ENCODE results near the gene SEC23B. TPM values are rescaled to one million over a fixed set of nuclear protein-coding genes. Genes with fewer than 3 reads are reported as not detected.

SEC23B gene
- total and polyA plus RNA-seq, 2 of the 13 experiments (the other 11 are each of a cell fraction or from before 2014, with no cell fraction given) = 114 to 120 TPM

- TF ChIP-seq JUNB (CRISPR knock-in tag; IDR thresholded peaks at IDR 0.05; ENCODE audit: borderline replicate concordance) (no peak), FOXA1 (IDR thresholded peaks at IDR 0.05) (no peak), FOXA1 (CRISPR knock-in tag; IDR thresholded peaks at IDR 0.05) (0 out of 2 replicates have a peak, but pooled peaks have one; percentile 18), HES4 (CRISPR knock-in tag; IDR thresholded peaks at IDR 0.05; ENCODE audit: borderline replicate concordance) (no peak), ZNF225 (CRISPR knock-in tag; IDR thresholded peaks at IDR 0.05) (no peak), KLF12 (CRISPR knock-in tag; IDR thresholded peaks at IDR 0.05; ENCODE audit: borderline replicate concordance) (peak; percentile 88), ZSCAN22 (CRISPR knock-in tag; IDR thresholded peaks at IDR 0.05) (no peak), NFIB (CRISPR knock-in tag; IDR thresholded peaks at IDR 0.05; ENCODE audit: borderline replicate concordance) (no peak), POLR2A (IDR thresholded peaks at IDR 0.05; ENCODE audit: insufficient read depth in 1 of 2, low read depth in 2 of 2, low read length in 2 of 2) (peak; percentile 83 to 96), ZNF784 (CRISPR knock-in tag; IDR thresholded peaks at IDR 0.05; ENCODE audit: borderline replicate concordance) (no peak), CHD4 (IDR thresholded peaks at IDR 0.05; ENCODE audit: borderline replicate concordance, low read length) (no peak), MIER2 (CRISPR knock-in tag; IDR thresholded peaks at IDR 0.05) (peak; percentile 66; the same call in 1 of the 2 replicates), GPN1 (CRISPR knock-in tag; IDR thresholded peaks at IDR 0.05; ENCODE audit: borderline replicate concordance) (no peak), CC2D1A (CRISPR knock-in tag; IDR thresholded peaks at IDR 0.05) (no peak), ZNF431 (CRISPR knock-in tag; IDR thresholded peaks at IDR 0.05; ENCODE audit: borderline replicate concordance, low read depth) (no peak; the same call in 1 of the 2 replicates), ZNF512B (CRISPR knock-in tag; IDR thresholded peaks at IDR 0.05; ENCODE audit: borderline replicate concordance) (no peak), RBAK (CRISPR knock-in tag; IDR thresholded peaks at IDR 0.05) (no peak), ATF7-NPFF (CRISPR knock-in tag; IDR thresholded peaks at IDR 0.05; ENCODE audit: low read depth) (peak; percentile 83), ZFP82 (CRISPR knock-in tag; IDR thresholded peaks at IDR 0.05; ENCODE audit: borderline replicate concordance) (peak; percentile 80), ZNF841 (CRISPR knock-in tag; IDR thresholded peaks at IDR 0.05; ENCODE audit: borderline replicate concordance) (no peak), ZSCAN25 (CRISPR knock-in tag; IDR thresholded peaks at IDR 0.05) (no peak), MBD4 (IDR thresholded peaks at IDR 0.05; ENCODE audit: borderline replicate concordance, low read length) (no peak), SPEN (CRISPR knock-in tag; IDR thresholded peaks at IDR 0.05; ENCODE audit: low read depth) (peak; percentile 100), KDM3A (CRISPR knock-in tag; IDR thresholded peaks at IDR 0.05; ENCODE audit: low read depth) (0 out of 2 replicates have a peak, but pooled peaks have one; percentile 69)
- TF ChIP-seq, protein P1, sequence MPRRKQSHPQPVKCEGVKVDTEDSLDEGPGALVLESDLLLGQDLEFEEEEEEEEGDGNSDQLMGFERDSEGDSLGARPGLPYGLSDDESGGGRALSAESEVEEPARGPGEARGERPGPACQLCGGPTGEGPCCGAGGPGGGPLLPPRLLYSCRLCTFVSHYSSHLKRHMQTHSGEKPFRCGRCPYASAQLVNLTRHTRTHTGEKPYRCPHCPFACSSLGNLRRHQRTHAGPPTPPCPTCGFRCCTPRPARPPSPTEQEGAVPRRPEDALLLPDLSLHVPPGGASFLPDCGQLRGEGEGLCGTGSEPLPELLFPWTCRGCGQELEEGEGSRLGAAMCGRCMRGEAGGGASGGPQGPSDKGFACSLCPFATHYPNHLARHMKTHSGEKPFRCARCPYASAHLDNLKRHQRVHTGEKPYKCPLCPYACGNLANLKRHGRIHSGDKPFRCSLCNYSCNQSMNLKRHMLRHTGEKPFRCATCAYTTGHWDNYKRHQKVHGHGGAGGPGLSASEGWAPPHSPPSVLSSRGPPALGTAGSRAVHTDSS (CRISPR knock-in tag; conservative IDR thresholded peaks at IDR 0.05) = 0 out of 2 replicates have a peak, but pooled peaks have one; percentile 52
Observed at GRCh38 chr20:18466894-18467730, 40.6 kb upstream of the SEC23B start, which contains the start of the genes DZANK1 and POLR3F (continued).
